ENCODE data around the gene KHDC4. TPM values are rescaled to one million over a fixed set of nuclear protein-coding genes. Genes with fewer than 3 reads are reported as not detected.
"Not testable (repeated sequence)": the region's sequence is repeated elsewhere in the genome, so short reads cannot be mapped to it uniquely, and the experiment has no call there.

The KHDC4 gene
- total and polyA plus RNA-seq, 7 donors: 6.6 to 67.6 (median 33.5) TPM

GRCh38 chr1:155900161-155900560, 34.1 kb downstream of the KHDC4 start:
- Histone ChIP-seq H3K36me3 (peaks cover 26 to 91% (median 62%) of the 10 kb centered on the region in 4 donors), H3K27ac (no peak overlapping the region), H3K4me1 (no peaks in the 10 kb centered on the region), H3K9me3 (no peaks in the 10 kb centered on the region), H3K4me3 (no peak overlapping the region), H3K27me3 (no peaks in the 10 kb centered on the region)
- WGBS, 2 donors: 93% methylated on average over 4 of the region's 4 CpGs
- no peak for DNase-seq
- intact Hi-C loops (cut with DNase I): no loop called here
- TF ChIP-seq POLR2A (IDR thresholded peaks at IDR 0.05) (no peak), EP300 (IDR thresholded peaks at IDR 0.05) (no peak), POLR2AphosphoS5 (IDR thresholded peaks at IDR 0.05) (no peak)
- TF ChIP-seq, protein P1, sequence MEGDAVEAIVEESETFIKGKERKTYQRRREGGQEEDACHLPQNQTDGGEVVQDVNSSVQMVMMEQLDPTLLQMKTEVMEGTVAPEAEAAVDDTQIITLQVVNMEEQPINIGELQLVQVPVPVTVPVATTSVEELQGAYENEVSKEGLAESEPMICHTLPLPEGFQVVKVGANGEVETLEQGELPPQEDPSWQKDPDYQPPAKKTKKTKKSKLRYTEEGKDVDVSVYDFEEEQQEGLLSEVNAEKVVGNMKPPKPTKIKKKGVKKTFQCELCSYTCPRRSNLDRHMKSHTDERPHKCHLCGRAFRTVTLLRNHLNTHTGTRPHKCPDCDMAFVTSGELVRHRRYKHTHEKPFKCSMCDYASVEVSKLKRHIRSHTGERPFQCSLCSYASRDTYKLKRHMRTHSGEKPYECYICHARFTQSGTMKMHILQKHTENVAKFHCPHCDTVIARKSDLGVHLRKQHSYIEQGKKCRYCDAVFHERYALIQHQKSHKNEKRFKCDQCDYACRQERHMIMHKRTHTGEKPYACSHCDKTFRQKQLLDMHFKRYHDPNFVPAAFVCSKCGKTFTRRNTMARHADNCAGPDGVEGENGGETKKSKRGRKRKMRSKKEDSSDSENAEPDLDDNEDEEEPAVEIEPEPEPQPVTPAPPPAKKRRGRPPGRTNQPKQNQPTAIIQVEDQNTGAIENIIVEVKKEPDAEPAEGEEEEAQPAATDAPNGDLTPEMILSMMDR (IDR thresholded peaks at IDR 0.05): no peak

DNA sequence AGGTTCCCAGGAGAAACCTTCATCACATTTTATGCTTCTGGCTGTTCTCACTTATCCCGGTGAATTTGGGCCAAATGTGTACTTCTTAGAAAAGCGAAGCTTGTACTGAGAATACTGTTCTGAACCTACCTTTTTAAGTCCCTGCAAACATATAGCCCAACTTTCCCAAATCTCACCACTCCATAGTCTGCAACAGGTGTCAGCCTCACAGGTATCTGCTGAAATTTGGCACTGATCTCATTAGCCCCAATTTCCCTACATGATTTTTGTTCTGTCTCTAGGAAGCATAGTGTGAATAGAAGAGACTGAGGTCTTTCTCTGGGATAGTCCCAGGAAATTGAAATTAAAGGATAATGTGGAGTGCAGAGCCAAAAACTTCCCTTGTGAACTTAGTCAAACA, 34.5 kb downstream of the KHDC4 start:
- Histone ChIP-seq H3K27me3 (no peaks in the 10 kb centered on the region), H3K36me3 (peaks cover 23 to 86% (median 57%) of the 10 kb centered on the region in 4 donors), H3K9me3 (no peaks in the 10 kb centered on the region), H3K27ac (no peak overlapping the region), H3K4me1 (no peaks in the 10 kb centered on the region), H3K4me3 (no peak overlapping the region)
- DNase-seq: no peak
- intact Hi-C loops (cut with DNase I): no loop called here
- WGBS, 2 donors: 95 to 98% methylated on average over 2 of the region's 2 CpGs
- TF ChIP-seq EP300 (IDR thresholded peaks at IDR 0.05): no peak
- TF ChIP-seq POLR2A (IDR thresholded peaks at IDR 0.05): no peak
- TF ChIP-seq, protein P1 (IDR thresholded peaks at IDR 0.05): no peak
- no peak for TF ChIP-seq POLR2AphosphoS5 (IDR thresholded peaks at IDR 0.05)

GRCh38 chr1:155898888-155899287, 35.3 kb downstream of the KHDC4 start:
- WGBS, 2 donors: 77 to 82% methylated on average over 2 of the region's 2 CpGs
- peaks cover 15 to 78% (median 49%) of the 10 kb centered on the region in 4 donors for H3K36me3 ChIP-seq

DNA sequence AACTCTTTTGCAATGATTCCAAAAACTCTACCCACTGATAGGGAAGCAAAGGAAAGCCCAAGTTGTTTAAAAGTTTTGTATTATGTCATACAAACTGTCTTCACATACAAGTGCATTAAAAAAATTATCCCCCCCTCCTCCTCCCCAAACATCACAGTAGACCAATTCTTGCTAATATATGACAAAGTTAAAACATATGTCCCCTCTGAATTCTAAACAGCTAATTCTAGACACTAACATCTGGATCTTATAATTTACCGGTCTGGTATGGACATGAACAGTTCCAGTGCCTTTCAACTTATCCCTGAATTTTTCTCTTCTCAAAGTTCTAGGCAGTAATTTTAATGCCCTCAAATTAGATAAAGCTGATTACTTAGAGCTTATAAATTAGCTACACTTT, 36.5 kb downstream of the KHDC4 start:
- intact Hi-C loops (cut with DNase I): no loop called here
- Histone ChIP-seq H3K27ac (no peak overlapping the region), H3K36me3 (peaks cover 13 to 66% (median 38%) of the 10 kb centered on the region in 4 donors), H3K4me3 (no peak overlapping the region), H3K9me3 (no peaks in the 10 kb centered on the region), H3K4me1 (peaks cover 0 to 11% (median 2%) of the 10 kb centered on the region in 4 donors), H3K27me3 (no peaks in the 10 kb centered on the region)
- TF ChIP-seq POLR2AphosphoS5 (IDR thresholded peaks at IDR 0.05) (no peak), EP300 (IDR thresholded peaks at IDR 0.05) (no peak), POLR2A (IDR thresholded peaks at IDR 0.05) (no peak)
- TF ChIP-seq, protein P1 (IDR thresholded peaks at IDR 0.05): no peak
- 81 to 86% methylated on average over 1 of the region's 1 CpG for whole genome bisulfite sequencing, 2 donors
- no peak for DNase-seq

More at GRCh38 chr1:155898888-155899287, 35.3 kb downstream of the KHDC4 start:
- no peak for TF ChIP-seq POLR2A (IDR thresholded peaks at IDR 0.05)
- TF ChIP-seq, protein P1 (IDR thresholded peaks at IDR 0.05): no peak
- TF ChIP-seq POLR2AphosphoS5 (IDR thresholded peaks at IDR 0.05): no peak
- TF ChIP-seq EP300 (IDR thresholded peaks at IDR 0.05): no peak
- no peaks in the 10 kb centered on the region for H3K9me3 ChIP-seq
- peaks cover 0 to under 1% (median 0%) of the 10 kb centered on the region in 4 donors for H3K4me1 ChIP-seq
- intact Hi-C loops (cut with DNase I): no loop called here
- H3K4me3 ChIP-seq: no peak overlapping the region
- no peak for DNase-seq
- no peaks in the 10 kb centered on the region for H3K27me3 ChIP-seq
- no peak overlapping the region for H3K27ac ChIP-seq

- DNase-seq; H3K4me3 ChIP-seq; H3K9me3 ChIP-seq; H3K27me3 ChIP-seq; intact Hi-C loops (cut with DNase I); H3K27ac ChIP-seq: not testable (repeated sequence)
- 95 to 97% methylated on average over 8 of the region's 8 CpGs for WGBS, 2 donors
- H3K36me3 ChIP-seq: peaks cover 13 to 54% (median 26%) of the 10 kb centered on the region in 4 donors
- peaks cover 0 to 14% (median 2%) of the 10 kb centered on the region in 4 donors for H3K4me1 ChIP-seq
These were observed 37.7 kb downstream of the KHDC4 start for GRCh38 chr1:155896476-155896875.

DNA sequence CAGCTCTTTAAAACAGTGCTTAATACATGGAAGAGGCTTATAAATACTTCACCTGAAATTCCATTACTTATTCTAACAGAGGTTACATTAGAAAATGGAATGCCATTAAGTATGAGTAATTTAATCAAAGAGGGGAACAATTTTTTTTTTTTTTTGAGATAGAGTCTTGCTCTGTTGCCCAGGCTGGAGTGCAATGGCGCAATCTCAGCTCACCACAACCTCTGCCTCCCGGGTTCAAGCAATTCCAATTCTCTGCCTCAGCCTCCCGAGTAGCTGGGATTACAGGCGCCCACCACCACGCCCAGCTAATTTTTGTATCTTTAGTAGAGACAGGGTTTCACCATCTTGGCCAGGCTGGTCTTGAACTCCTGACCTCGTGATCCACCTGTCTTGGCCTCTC, 38.6 kb downstream of the KHDC4 start:
- WGBS, 2 donors: 94 to 97% methylated on average over 6 of the region's 6 CpGs
- H3K4me3 ChIP-seq; intact Hi-C loops (cut with DNase I); H3K9me3 ChIP-seq; DNase-seq; H3K27me3 ChIP-seq; H3K27ac ChIP-seq: not testable (repeated sequence)
- Histone ChIP-seq H3K4me1 (peaks cover 0 to 14% (median 2%) of the 10 kb centered on the region in 4 donors), H3K36me3 (peaks cover 6 to 45% (median 21%) of the 10 kb centered on the region in 4 donors)
